Suprapubic skin (tissue), 4 donors: ENCODE measurements around the gene ACSL6. TPM values are rescaled to one million over a fixed set of nuclear protein-coding genes. Genes with fewer than 3 reads are reported as not detected.

Experiments
- DNase-seq, 2 donors: peaks; one replicate each; pipeline ENCODE4 v3.0.0-alpha.2; 2019; ENCODE audit warnings: low spot score in 2 of 2
- H3K27ac ChIP-seq: fragments of 200-600 bp; sonication (generic); one replicate; pipeline ENCODE4 v1.5.1; 2019
- H3K27me3 ChIP-seq: fragments of 200-600 bp; sonication (generic); one replicate; pipeline ENCODE4 v1.5.1; 2019
- H3K36me3 ChIP-seq: fragments of 200-600 bp; sonication (generic); one replicate; pipeline ENCODE4 v1.5.1; 2019
- H3K4me1 ChIP-seq: fragments of 200-600 bp; sonication (generic); one replicate; pipeline ENCODE4 v1.5.1; 2019
- H3K4me3 ChIP-seq: fragments of 200-600 bp; sonication (generic); one replicate; pipeline ENCODE4 v1.5.1; 2019; ENCODE audit warnings: mild to moderate bottlenecking
- H3K9me3 ChIP-seq: fragments of 200-600 bp; sonication (generic); one replicate; pipeline ENCODE4 v1.5.1; 2019
- EP300 ChIP-seq: sonication (generic); formaldehyde crosslinking; IDR thresholded peaks from one replicate; pipeline ENCODE4 v1.6.1; 2017; ENCODE audit warnings: antibody characterized with exemption
- POLR2A ChIP-seq, 2 donors: fragments of 450-650 bp; IDR thresholded peaks; one replicate each; pipeline ENCODE4 v1.6.1; 2017; ENCODE audit warnings: antibody characterized with exemption in 2 of 2, mild to moderate bottlenecking in 2 of 2, moderate library complexity in 2 of 2
- POLR2AphosphoS5 ChIP-seq, 3 donors: sonication (generic); formaldehyde crosslinking; IDR thresholded peaks; one replicate each; pipeline ENCODE4 v1.6.1; 2017; ENCODE audit warnings: antibody characterized with exemption in 3 of 3
- WGBS: methylation state at CpG from one replicate; pipeline ENCODE4 v1.1.5; 2018; 5-methylcytosine and 5-hydroxymethylcytosine counted together
- total RNA-seq, 4 donors: library from RNA; depleted of rRNA; stranded (reverse); fragments of >200 nt; gene quantifications; one replicate each; pipeline ENCODE4 v1.1.0, GENCODE V29; 2016
- TF ChIP-seq, protein P1 (sequence below), 2 donors: fragments of 200-600 bp in 1 of 2; fragments of 450-650 bp in 1 of 2; sonication (generic) in 1 of 2; IDR thresholded peaks; one replicate each; pipeline ENCODE4 v1.5.1; 2016 to 2019; ENCODE audit warnings: antibody characterized with exemption in 2 of 2, mild to moderate bottlenecking in 1 of 2, moderate library complexity in 1 of 2

Gene ACSL6
- total RNA-seq, 4 donors from 2014 or later, result 0.21 to 0.89 (median 0.23) TPM; not detected in 1

DNA sequence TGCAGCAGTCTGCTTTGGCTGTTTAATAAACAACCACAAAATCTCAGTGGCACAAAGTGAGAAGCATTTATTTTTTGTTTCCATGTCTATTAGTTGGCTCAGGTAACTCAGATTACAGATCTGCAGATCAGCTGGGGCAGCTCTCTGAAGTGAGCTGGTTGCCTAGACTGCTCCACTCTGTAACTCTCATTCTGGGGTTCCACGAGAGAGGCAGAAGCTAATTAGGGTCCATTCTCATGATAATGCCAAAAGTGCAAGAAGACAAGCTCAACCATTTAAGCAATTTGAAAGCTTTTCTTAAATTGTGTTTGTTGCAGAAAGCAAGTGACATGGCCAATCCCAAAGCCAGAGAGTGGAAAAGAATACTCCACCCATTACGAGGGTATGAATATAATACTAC, 79.2 kb downstream of the ACSL6 start:
- Histone ChIP-seq H3K36me3 (no peaks in the 10 kb centered on the region), H3K4me1 (no peaks in the 10 kb centered on the region), H3K9me3 (peaks cover 18% of the 10 kb centered on the region), H3K4me3 (no peak overlapping the region), H3K27ac (no peak overlapping the region), H3K27me3 (no peaks in the 10 kb centered on the region)
- WGBS, result 63% methylated on average over 2 of the region's 2 CpGs
- DNase-seq, result no peak
- TF ChIP-seq, protein P1, sequence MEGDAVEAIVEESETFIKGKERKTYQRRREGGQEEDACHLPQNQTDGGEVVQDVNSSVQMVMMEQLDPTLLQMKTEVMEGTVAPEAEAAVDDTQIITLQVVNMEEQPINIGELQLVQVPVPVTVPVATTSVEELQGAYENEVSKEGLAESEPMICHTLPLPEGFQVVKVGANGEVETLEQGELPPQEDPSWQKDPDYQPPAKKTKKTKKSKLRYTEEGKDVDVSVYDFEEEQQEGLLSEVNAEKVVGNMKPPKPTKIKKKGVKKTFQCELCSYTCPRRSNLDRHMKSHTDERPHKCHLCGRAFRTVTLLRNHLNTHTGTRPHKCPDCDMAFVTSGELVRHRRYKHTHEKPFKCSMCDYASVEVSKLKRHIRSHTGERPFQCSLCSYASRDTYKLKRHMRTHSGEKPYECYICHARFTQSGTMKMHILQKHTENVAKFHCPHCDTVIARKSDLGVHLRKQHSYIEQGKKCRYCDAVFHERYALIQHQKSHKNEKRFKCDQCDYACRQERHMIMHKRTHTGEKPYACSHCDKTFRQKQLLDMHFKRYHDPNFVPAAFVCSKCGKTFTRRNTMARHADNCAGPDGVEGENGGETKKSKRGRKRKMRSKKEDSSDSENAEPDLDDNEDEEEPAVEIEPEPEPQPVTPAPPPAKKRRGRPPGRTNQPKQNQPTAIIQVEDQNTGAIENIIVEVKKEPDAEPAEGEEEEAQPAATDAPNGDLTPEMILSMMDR (IDR thresholded peaks at IDR 0.05), result no peak
- TF ChIP-seq POLR2A (IDR thresholded peaks at IDR 0.05) (no peak), POLR2AphosphoS5 (IDR thresholded peaks at IDR 0.05) (no peak), EP300 (no peak)

GRCh38 chr5:131928957-131929356, 82.5 kb downstream of the ACSL6 start:
- H3K27ac ChIP-seq, result no peak overlapping the region
- no peaks in the 10 kb centered on the region for H3K36me3 ChIP-seq
- H3K27me3 ChIP-seq, result no peaks in the 10 kb centered on the region
- no peak overlapping the region for H3K4me3 ChIP-seq
- H3K4me1 ChIP-seq, result no peaks in the 10 kb centered on the region
- TF ChIP-seq POLR2A (IDR thresholded peaks at IDR 0.05) (no peak), EP300 (no peak), POLR2AphosphoS5 (IDR thresholded peaks at IDR 0.05) (no peak)
- no peak for DNase-seq
- peaks cover 18% of the 10 kb centered on the region for H3K9me3 ChIP-seq

DNA sequence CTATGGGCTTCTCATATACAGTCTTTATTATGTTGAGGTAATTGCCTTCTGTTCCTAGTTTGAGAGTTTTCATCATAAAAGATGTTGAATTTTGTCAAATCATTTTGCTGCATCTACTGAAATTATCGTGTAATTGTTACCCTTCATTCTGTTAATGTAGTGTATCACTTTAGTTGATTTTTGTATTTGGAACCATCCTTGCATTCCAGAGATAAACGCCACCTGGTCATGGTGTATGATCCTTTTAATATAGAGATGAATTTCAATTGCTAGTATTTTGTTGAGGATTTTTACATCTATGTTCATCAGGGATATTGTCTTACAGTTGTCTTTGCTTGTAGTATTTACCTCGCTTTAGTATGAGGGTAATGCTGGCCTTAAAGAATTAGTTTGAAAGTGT, 85.3 kb downstream of the ACSL6 start:
- no peak overlapping the region for H3K4me3 ChIP-seq
- TF ChIP-seq POLR2AphosphoS5 (IDR thresholded peaks at IDR 0.05), result no peak
- peaks cover 15% of the 10 kb centered on the region for H3K9me3 ChIP-seq
- WGBS, result 62% methylated on average over 3 of the region's 3 CpGs
- H3K36me3 ChIP-seq, result no peaks in the 10 kb centered on the region
- no peak overlapping the region for H3K27ac ChIP-seq
- no peak for DNase-seq
- H3K27me3 ChIP-seq, result no peaks in the 10 kb centered on the region
- H3K4me1 ChIP-seq, result no peaks in the 10 kb centered on the region

DNA sequence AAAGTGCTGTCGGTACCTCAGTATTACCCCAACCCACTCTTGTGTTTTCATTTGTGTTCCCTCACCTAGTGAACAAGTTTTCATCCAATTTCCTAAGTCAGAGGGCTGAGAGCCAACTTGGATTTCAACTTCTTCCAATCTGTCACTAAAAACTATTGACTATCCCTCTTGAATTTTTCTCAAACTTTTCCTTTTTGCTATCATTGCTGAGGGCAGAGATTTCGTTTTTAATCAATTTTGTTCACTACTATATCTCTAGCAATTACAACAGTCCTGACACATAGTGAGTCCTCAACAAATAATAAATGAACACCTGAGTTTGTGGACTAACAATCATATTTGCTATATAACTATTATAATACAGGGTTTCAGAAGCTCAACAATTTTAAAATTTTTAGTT, 95.0 kb downstream of the ACSL6 start:
- TF ChIP-seq POLR2A (IDR thresholded peaks at IDR 0.05) (no peak), EP300 (no peak), POLR2AphosphoS5 (IDR thresholded peaks at IDR 0.05) (no peak)
- TF ChIP-seq, protein P1 (IDR thresholded peaks at IDR 0.05), result no peak
- no peak overlapping the region for H3K27ac ChIP-seq
- H3K36me3 ChIP-seq, result no peaks in the 10 kb centered on the region
- no peak overlapping the region for H3K4me3 ChIP-seq
- WGBS, result 41% methylated on average over 2 of the region's 2 CpGs
- H3K9me3 ChIP-seq, result no peaks in the 10 kb centered on the region
- no peaks in the 10 kb centered on the region for H3K27me3 ChIP-seq
- DNase-seq, result no peak
- no peaks in the 10 kb centered on the region for H3K4me1 ChIP-seq

DNA sequence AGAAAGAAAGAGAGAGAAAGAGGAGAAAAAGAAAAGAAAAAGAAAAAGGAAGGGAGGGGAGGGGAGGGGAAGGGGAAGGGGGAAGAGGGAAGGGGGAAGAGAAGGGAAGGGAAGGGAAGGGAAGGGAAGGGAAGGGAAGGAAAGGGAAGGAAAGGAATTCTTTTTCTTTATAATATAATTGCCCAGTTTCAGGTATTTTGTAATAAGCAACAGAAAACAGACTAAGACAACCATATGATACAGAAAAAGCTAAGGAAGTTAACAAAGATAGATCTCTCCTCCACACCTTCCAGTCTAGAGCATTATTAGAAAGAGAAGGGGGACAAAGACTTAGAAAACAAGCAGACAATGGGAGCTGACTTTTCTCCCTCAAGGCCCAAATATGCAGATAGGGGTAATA, 97.0 kb downstream of the ACSL6 start:
- no peak for TF ChIP-seq POLR2AphosphoS5 (IDR thresholded peaks at IDR 0.05)
- TF ChIP-seq POLR2A (IDR thresholded peaks at IDR 0.05), result no peak
- TF ChIP-seq, protein P1 (IDR thresholded peaks at IDR 0.05), result no peak
- no peak for TF ChIP-seq EP300
- no peaks in the 10 kb centered on the region for H3K9me3 ChIP-seq
- DNase-seq, result no peak
- no peaks in the 10 kb centered on the region for H3K4me1 ChIP-seq
- H3K27me3 ChIP-seq, result no peaks in the 10 kb centered on the region
- H3K27ac ChIP-seq, result no peak overlapping the region
- H3K4me3 ChIP-seq, result no peak overlapping the region
- no peaks in the 10 kb centered on the region for H3K36me3 ChIP-seq

DNA sequence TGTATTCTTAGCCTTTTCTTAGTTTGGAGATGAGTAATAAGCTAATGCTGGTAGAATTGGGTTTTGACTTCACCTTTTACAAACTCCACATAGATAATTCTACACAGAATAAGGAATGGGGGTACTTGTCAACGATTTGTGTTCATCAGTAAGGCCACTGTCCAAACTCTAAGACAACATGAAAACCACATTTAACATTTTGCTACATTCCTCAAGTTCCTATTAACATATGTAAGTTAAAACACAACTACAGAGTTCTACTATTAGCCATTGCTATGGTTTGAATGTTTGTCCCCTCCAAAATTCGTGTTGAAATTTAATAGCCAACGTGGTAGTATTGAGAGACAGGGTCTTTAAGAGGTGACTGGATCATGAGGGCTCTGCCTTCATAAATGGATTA, 97.9 kb downstream of the ACSL6 start:
- 72% methylated on average over 3 of the region's 3 CpGs for WGBS
- no peak overlapping the region for H3K27ac ChIP-seq
- no peaks in the 10 kb centered on the region for H3K4me1 ChIP-seq
- no peak for DNase-seq
- H3K9me3 ChIP-seq, result no peaks in the 10 kb centered on the region
- H3K27me3 ChIP-seq, result no peaks in the 10 kb centered on the region
- H3K36me3 ChIP-seq, result no peaks in the 10 kb centered on the region
- H3K4me3 ChIP-seq, result no peak overlapping the region
- TF ChIP-seq EP300 (no peak), POLR2A (IDR thresholded peaks at IDR 0.05) (no peak), POLR2AphosphoS5 (IDR thresholded peaks at IDR 0.05) (no peak)
- TF ChIP-seq, protein P1 (IDR thresholded peaks at IDR 0.05), result no peak
